Caki2 (cell line): ENCODE data around the gene HAUS1. TPM values are rescaled to one million over a fixed set of nuclear protein-coding genes. Genes with fewer than 3 reads are reported as not detected.
"Not testable (repeated sequence)": the region's sequence is repeated elsewhere in the genome, so short reads cannot be mapped to it uniquely, and the experiment has no call there.

ENCODE experiments used
- DNase-seq: peaks from one replicate; pipeline ENCODE4 v3.0.0-alpha.2; 2015; ENCODE audit warnings: low read depth
- in situ Hi-C: cut with HindIII; loops from 2 replicates; pipeline ENCODE4 v1.10.0; 2016; ENCODE audit warnings: low sequenced_read_pairs, low pct_unique_long_range_greater_than_20kb, mixed read lengths
- total RNA-seq: library from RNA; depleted of rRNA; stranded (reverse); fragments of >200 nt; shearing (Covaris generic); gene quantifications from 2 replicates; pipeline ENCODE4 v1.2.3, GENCODE V29; 2014; ENCODE audit warnings: low replicate concordance

Gene HAUS1
- total RNA-seq, 1 experiment from 2014 or later, result 67.0 TPM

DNA sequence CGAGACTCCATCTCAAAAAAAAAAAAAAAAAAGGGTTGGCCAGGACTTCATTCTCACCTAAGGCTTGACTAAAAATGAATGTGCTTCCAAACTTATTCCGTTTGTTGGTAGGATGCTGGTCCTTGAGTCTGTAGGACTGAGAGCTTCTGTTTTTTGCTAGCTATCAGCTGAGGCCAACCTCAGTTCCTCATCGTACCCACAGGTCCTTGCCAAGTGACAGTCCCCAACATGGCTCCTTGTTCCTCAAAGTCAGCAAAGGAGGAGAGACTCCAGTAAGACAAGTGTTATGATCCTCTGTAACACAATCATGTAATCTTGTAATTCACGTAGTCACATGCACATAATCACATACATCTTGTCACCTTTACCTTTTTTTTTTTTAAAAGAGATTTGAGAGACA is 37.0 kb downstream of the HAUS1 start:
- in situ Hi-C loops, result no loop called here
- no peak for DNase-seq

DNA sequence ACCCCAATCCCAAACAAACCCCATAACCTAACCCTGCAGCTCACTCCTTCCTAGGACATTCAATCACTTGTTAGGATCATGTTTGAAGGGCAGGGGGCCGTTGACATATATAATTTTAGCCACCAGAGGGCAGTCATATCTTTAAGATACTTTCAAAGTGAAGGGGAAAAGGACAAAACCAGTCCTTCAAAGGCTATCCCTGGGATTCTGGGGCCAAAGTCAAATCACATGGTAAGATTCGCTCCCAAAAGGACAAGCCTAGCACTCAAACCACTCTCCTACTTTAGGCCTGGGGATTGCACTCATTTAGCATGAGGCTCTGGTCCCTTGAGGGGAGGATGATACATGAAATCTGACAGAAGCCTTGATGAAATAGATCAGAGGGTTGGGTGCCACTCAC is 44.6 kb downstream of the HAUS1 start:
- in situ Hi-C loops, result no loop called here

DNA sequence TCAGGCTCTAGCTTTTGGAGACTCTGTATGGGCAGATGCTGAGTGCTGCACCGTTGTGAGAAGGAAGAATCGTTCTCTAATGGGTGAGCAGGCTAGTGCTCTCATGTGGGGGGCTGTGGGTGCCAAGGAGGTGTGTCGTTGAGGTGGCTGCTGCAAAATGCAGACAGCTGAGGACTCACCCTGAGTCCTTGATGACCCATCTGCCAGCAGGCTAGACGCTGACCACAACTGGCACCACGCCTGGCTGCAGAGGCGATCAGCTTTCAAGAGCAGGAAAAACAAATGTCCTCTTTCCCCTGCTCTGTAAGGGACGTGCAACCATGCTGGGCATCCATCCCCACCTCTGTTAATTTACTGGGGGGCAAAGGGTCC is 48.2 kb downstream of the HAUS1 start:
- in situ Hi-C loops, result no loop called here
- DNase-seq, result peak; percentile 82

More for the DNA sequence above, 44.6 kb downstream of the HAUS1 start:
- DNase-seq, result peak; percentile 56

DNA sequence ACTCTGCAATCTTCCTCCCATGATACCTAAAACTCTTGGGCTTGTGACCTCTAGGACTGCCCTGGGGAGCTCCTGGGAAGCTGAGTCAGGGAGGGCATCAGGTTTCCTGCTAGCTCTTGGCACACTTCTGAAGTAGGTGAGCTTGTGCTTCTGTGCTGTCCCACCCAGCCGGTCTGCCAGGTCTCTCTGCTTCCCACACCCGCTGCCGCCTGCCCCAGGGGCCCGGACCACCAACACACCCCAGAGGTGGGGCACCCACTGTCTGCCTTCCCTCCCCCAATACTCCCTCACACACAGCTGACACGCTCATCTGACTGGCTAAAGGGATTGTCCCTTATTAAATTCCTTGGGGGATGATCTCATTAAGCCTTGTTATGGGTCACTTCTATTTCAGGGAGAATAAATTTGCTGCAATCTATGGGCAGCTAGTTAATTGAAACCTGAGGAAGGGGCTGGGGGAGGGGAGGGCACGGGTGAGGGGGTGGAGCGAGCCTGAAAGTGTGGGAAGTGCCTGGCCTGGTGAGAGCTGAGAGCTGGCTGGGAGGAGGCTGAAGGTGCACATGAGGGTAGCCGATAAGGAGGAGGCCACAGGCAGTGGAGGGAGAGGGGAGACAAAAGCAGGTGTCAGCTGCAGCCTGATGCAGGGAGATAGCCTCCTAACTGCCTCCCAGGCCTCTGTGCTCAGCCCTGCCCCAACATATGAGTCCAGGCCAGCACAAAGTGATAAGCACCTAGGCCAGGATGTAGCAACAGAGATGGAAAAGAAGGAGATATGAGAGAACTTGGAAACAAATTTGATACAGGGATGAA is 48.8 kb downstream of the HAUS1 start:
- peak; percentile 86 for DNase-seq
- in situ Hi-C loops, result no loop called here

DNA sequence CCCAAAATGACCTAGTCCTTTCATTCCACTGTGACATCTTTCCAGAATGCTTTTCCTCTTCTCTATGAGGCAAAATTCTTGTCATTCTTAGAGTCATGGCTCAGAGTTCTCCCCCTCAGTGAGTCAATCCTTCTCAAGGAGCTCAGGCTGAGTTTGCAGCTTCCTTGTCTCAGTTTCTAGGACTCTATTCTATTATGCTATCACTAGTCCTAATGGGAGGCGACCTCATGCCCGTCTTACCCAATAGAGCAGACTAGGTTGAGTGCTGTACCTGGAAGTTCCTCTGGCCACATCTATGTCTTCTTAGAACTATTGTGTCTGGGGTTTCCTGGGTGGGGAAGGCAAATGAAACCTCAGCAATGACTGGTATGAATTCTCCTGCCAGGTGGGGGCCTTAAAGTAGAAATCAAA is 51.5 kb downstream of the HAUS1 start:
- peak; percentile 66 for DNase-seq
- in situ Hi-C loops, result no loop called here

DNA sequence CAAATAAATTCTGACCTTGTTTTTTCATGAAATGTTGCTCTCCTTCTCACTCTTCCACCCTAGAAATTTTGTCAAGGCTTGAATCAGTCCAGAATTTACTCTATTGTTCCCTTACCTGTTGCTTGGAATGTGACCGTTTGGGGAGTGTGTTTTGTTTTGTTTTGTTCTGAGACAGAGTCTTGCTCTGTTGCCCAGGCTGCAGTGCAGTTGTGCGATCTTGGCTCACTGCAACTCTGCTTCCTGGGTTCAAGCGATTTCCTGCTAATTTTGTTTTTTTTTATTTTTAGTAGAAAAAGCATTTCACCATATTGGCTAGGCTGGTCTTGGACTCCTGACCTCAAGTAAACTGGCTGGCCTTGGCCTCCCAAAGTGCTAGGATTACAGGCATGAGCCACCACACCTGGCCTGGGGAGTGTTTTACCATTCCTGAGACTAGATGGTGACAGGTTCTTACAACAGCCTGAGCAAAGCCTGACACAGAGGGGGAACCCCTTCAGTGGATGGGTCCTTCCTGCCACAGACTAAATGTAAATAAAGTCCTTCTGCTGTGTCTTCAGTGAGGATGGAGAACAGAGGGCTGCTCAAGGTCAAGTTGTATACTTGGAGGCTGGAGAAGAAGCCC is 52.0 kb downstream of the HAUS1 start:
- in situ Hi-C loops, result no loop called here

DNA sequence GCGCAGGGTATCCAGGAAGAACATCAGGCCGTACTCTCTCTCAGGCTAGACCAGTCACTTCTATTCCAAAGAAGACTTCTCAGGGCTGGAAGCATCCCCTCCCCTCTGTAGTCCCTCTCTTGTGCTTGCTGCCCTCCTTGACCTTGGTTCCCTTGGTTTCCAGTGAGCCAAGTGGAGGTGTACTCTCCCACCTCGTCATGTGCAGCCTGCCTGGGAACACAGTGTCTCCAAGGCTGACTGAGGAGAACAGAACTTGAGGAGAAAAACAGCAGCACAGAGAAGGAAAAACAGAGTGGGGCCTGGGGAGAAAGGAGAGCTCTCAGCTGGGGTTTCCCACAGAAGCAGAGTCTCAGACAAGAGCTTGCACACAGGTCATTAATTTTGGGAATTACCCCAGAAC is 52.7 kb downstream of the HAUS1 start:
- no peak for DNase-seq
- in situ Hi-C loops, result no loop called here

More for the DNA sequence above, 52.0 kb downstream of the HAUS1 start:
- DNase-seq, result no peak

DNA sequence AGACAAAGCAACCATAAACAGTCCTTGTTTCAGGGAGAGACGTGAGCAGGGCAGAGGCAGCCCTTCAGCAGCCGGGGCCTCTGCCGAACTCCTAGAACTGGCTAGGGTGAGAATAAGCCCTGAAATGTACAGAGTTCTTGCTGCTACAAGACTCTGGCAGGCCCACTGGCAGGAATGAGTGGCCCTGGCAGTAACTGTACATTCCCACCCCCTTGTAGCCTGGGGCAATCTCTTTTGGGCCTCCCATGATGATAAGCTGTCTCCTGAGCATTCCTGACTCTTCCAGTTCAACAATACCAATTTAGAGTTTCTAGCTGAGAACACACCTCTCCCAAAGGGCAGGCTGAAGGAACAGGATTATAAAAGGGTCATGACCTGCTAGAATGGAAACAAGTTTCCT is 54.3 kb downstream of the HAUS1 start:
- no peak for DNase-seq
- in situ Hi-C loops, result no loop called here

DNA sequence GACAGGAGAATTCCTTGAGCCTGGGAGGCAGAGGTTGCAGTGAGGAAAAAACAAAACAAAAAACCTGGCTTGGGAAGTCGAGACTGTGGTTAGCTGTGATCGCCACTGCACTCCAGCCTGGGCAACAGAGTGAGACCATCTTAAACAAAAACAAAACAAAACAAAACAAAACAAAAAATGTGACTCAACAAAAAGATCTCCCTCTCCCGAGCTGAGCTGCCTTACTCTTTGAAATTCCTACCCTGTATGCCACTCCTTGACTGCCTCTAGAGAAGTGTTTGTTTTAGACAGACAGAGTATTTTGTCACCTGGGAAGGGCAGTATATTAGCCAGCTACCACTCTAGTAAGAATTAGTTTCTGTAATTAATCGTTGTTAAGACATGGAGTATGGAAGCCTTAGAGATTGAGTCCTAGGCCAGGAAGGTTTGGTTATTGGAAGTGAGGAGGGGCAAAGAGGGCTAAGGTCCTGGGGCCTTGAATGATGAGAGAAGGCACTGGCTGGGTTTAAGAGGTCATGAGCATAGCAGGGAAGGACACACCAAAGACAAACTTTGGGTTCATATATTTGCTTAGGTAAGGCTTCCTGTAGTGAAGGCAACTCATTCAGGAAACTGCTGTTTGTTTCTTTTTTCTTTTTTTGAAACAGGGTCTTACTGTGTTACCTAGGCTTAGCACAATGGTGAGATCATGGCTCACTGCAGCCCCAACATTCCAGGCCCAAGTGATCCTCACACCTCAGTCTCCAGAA is 56.0 kb downstream of the HAUS1 start:
- DNase-seq, result peak; percentile 76
- in situ Hi-C loops, result no loop called here

DNA sequence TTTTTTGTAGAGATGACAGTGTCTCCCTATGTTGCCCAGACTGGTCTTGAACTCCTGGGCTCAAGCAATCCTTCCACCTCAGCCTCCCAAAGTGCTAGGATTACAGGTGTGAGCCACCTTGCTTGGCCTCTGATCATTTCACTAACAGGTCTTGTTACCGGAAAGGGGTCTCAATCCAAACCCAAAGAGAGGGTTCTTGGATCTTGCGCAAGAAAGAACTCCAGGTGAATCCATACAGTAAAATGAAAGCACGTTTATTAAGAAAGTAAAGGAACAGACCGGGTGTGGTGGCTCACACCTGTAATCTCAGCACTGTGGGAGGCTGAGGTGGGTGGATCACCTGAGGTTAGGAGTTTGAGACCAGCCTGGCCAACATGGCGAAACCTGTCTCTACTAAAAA is 56.7 kb downstream of the HAUS1 start:
- in situ Hi-C loops, DNase-seq: not testable (repeated sequence)

DNA sequence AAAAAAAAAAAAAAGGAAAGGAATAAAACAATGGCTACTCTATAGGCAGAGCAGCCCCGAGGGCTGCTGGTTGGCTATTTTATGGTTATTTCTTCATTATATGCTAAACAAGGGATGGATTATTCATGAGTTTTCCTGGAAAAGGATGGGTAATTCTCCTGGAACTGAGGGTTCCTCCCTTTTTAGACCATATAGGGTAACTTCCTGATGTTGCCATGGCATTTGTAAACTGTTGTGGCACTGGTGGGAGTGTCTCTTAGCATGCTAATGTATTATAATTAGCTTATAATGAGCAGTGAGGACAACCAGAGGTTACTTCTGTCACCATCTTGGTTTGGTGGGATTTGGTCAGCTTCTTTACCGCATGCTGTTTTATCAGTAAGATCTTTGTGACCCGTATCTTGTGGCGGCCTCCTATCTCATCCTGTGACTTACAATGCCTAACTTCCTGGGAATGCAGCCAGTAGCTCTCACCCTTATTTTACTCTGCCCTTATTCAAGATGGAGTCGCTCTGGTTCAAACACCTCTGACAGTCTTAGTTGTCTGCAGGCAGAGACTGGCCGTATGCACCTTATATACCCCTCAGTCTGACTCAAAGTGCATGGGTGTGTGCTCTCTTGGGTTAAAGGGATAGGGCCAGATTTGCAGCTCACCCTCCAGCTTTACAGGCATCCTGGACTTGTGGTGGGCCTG is 57.7 kb downstream of the HAUS1 start:
- DNase-seq, result no peak
- in situ Hi-C loops, result no loop called here

DNA sequence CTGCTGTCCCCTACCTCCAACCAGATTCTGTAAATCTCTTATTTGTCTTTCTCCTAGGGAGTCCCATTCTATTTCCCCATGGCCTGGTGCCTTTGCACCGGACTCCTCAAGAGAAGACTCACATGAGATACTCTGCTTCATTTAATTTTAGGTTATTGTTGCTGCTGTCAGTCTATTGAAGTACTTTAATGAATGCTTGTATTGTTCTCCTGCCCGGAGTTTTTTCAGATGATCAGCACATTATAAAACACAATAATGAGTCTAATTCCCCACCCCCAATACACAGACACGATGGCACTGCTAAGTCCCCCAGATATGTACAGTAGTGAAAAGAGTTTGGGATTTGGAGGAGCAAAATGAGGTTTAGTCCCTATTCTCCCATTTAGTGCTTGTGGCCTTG is 58.9 kb downstream of the HAUS1 start:
- in situ Hi-C loops, result no loop called here
- no peak for DNase-seq

DNA sequence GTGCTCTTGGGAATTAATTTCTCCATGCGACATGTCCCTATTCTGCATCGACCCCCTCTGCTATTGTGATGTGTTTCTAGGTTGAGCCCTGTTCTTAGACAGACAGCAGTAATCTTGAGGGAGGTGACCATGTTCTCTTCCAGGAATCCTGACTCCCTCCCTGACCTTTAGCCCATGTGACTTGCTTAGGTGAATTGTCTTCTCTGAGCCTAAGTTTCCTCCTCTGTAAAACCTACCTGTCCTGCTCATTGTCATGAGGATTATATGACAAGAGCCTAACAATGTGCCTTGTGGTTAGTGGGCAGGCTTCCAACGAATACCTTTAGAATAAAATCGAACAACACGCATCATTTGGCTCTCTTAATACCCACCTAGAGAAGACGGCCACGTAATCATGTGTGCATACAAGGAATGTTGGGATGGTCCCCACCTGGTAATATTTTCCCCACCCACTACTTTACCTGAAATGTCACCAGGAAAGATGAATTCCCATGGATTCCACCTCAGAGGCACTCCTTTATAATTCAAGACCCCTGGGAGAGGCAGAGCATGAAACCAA is 59.8 kb downstream of the HAUS1 start:
- DNase-seq, result no peak
- in situ Hi-C loops, result no loop called here

DNA sequence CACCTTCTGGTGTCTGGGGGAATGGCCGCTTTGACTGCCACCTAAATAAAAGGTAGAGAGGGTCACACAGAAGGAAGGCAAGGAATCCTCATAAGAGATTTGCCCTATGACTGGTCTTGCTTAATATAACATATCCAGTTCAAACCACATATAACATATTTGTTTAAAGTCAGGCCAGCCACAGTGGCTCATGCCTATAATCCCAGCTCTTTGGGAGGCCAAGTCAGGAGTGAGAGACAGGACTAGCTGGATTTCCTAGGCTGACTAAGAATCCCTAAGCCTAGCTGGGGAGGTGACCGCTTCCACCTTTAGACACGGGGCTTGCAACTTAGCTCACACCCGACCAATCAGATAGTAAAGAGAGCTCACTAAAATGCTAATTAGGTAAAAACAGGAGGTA is 60.3 kb downstream of the HAUS1 start:
- in situ Hi-C loops, DNase-seq: not testable (repeated sequence)

DNA sequence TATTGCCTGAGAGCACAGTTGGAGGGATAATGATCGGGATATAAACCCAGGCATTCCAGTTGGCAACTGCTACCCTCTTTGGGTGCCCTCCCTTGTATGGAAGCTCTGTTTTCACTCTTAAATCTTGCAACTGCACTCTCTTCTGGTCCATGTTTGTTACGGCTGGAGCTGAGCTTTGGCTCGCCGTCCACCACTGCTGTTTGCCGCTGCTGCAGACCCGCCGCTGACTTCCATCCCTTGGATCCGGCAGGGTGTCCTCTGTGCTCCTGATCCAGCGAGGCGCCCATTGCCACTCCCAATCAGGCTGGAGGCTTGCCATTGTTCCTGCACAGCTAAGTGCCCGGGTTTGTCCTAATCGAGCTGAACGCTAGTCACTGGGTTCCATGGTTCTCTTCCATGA is 60.7 kb downstream of the HAUS1 start:
- in situ Hi-C loops, result no loop called here
- DNase-seq, result no peak

DNA sequence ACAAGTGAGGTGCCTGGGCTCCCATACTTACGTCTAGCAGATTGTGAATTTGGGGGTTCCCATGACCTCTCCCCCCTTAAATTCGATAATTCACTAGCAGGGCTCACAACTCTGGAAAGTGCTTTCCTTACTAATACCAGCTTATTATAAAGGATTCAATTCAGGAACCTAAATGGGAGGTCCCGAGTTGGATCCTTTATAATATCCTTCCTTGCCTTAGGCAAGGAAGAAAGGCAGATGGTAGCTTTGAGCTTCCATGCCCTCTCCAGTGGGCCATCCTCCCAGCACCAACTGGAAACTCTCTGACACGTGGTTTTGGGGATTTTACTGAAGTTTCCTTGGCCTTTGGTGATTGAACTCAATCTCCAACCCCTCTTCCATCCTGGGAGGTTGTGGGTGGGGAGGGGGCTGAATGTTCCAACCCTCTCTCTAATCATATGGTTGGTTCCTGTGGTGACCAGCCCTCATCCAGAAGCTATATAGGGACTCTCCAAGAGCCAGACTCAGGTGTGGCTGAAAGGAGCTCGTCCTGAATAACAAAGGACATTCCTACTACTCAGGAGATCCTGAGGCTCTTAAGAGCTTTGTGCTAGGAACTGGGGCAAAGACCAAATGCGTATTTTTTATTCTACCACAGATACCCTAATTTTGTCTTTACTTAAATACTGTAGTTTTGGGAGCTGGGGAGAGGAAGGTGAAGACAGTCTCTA is 62.2 kb downstream of the HAUS1 start:
- in situ Hi-C loops, result no loop called here
- no peak for DNase-seq

DNA sequence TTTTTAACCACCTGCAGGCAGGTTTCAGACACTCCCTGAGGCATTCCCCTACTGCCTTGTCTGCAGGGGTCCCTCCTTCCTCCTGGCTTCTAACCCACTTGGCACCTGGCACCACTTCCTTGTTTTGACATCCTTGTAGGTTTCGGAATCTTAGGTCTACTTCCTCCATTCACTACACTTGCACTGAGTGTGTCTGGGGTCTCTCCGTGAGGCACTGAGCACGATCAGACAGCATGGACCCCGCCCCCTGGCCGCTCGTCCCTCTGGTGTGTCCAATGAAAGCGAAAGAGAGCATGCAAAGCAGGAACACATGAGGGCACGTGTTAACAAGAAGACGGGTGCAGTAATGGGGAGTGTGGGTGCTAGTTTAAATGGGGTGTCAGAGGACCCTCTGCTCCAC is 63.8 kb downstream of the HAUS1 start:
- in situ Hi-C loops, result no loop called here
- DNase-seq, result no peak

DNA sequence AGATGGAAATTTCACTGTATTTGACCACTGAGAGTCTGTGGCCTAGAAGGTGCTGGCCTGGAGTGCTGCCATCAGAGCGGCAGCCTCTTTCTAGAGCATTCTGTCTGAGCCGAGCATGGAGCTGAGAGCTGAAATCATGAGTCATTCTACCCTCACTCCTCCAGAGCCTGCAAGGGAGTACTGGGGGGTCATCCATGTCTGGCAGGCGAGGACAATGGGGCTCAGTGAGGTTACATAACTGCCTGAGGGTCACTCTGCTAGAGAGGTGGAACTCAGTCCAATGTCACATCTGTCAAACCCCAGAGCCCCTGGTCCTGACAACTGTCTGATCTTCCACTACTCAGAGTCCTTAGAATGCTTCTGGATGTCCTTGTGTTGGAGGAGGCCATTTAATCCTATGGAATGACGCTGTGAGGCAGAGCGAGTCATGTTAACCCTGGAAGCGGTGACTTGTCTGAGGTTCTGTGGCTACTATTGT is 65.3 kb downstream of the HAUS1 start:
- in situ Hi-C loops, result no loop called here
- peak; percentile 36 for DNase-seq
